ENCODE data around the gene DDIT4L.
"Not testable (repeated sequence)": the region's sequence is repeated elsewhere in the genome, so short reads cannot be mapped to it uniquely, and the experiment has no call there.

Gene DDIT4L

DNA sequence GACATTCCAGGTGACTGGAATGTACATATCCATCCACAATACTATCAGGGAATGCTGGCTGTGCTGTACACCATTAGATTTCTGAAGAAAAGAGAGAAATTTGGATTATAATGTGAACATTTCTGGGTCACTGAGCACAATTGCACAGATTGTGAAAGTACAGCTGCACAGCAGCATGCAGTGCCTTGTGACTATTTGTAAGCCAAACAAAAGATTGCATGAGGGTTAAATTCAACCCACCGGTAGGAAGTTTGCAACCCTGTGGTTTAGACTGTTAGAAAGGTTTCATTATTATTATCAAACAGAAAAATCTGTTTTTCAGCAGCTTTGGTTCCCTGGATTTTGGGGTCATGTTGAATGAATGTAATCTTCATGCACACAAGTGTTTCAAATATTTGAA is 24.5 kb downstream of the DDIT4L start:
- no peak for DNase-seq

GRCh38 chr4:100164808-100165760 is 25.2 kb downstream of the DDIT4L start:
- DNase-seq: no peak

DNA sequence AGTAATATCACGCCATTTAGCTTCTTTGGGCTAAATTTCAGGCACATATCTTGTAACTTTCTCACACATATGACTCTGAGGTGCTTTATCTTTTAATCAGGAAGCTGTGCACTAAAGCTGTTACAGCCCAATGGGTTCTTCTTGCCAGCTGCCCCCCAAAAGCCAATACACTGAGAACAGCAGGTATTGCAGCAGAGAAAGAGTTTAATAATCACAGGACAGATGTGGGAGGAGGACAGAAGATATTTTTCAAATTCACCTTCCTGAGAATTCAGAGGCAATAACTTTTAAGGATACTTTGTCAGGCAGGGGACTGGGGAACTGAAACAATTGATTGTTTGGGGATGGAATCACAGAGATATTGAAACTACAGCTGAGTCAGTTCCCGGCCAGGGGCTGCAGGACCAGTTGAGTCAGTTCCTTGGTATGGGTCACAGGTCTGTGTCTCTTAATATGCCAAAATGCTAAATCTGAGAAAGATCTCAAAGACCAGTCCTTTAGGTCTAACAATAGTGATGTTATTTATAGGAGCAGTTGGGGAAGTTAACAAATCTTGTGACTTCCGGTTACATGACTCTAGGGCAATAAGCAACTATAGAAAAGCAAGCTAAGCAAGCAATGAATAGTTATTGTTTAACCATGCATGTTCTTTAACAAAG is 28.1 kb downstream of the DDIT4L start:
- DNase-seq: no peak

- DNase-seq: no peak
Observed at GRCh38 chr4:100149190-100149589, 41.1 kb downstream of the DDIT4L start.

DNA sequence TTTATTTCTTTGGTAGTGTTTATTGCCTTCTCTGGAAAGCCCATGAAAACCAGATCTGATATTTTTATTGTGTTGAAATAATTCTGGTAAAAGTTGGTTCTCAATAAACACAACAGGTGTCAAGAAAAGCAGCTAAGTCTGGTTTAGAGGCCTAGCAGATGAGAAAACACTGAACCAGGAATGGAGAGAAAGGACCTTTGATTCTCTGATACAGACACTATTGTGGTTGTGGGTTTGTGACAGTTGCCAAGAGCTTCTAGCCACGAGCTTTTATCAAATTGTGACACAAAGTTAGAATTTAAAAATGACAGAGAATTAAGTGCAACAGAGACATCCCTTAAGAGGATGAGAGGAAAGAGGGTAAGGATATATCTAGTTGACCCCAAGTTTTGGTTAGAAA is 42.6 kb downstream of the DDIT4L start:
- no peak for DNase-seq

DNA sequence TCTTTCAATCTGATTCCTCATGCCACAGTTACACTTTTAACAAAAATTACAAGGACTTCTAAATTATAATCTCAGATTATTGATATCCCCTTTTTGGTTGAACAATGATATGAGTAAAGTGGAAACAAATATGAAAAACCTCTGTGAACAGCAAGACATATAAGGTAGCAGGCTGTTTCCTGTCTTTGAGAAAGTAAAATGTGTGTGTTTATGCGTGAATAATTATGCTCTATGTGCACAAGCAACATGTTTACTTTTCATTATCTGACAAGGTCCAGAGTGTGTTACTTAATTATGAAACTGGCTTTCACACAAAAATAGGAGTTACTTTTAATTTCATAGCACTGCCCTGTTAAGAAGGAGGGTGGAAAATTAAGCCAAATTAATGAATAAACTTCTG is 43.1 kb downstream of the DDIT4L start:
- DNase-seq: no peak

DNA sequence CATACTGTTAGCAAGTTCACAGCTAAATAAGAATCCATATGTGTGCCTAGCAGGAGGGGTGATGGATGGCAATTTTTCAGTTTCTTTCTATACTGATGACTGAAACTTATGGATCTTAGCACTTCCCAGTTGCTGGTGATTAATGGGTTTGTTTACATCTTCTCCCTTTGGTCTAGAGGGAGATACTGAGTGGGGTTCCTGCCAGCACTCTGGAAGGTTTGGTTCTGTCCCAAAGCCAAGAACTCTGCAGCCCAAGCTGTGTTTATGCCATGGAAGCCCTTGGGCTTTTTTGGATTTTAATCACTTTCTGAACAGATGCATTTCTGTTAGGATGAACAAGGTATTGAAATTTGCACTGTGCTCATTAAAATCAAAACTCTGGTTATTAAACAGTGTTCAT is 43.5 kb downstream of the DDIT4L start:
- DNase-seq: no peak

DNA sequence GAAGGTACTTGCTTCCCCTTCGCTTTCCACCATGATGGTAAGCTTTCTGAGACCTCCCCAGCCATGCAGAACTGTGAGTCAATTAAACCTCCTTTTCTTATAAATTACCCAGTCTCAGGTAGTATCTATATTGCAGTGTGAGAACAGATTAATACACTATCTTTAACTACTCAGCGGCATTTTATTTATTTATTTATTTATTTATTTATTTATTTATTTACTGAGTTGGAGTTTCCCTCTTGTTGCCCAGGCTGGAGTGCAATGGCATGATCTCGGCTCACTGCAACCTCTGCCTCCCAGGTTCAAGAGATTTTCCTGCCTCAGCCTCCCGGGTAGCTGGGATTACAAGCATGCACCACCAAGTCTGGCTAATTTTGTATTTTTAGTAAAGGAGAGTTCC is 52.9 kb downstream of the DDIT4L start:
- DNase-seq: not testable (repeated sequence)
